COLO668 (cell line): ENCODE results near the gene CHI3L1.

ENCODE experiments used
- DNase-seq: peaks from one replicate; lab custom pipeline; 2025; ENCODE audit not compliant: unreplicated experiment; lab: John Stamatoyannopoulos, UW

Gene CHI3L1

GRCh38 chr1:203206129-203206687 lies 19.7 kb upstream of the CHI3L1 start:
- DNase-seq: no peak

DNA sequence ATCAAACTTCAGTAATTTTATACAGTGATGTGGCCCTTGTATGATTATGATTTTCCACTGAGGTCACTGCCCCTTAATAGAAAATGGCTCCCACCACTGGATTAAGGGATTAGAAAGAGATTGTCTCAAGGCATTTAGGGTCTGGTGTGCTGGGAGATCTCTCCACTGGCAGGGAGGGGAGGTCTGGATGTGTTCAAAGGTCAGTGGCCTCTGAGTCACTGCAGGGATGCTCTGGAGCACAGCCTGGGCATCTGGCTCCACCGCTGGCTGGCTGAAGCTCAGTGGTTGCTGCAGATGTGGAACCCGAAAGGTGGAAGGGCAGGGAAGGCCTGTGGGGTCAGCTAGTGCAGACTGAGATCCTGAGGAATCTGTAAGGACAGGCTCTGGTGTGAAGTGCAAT lies 18.3 kb upstream of the CHI3L1 start:
- DNase-seq: no peak

DNA sequence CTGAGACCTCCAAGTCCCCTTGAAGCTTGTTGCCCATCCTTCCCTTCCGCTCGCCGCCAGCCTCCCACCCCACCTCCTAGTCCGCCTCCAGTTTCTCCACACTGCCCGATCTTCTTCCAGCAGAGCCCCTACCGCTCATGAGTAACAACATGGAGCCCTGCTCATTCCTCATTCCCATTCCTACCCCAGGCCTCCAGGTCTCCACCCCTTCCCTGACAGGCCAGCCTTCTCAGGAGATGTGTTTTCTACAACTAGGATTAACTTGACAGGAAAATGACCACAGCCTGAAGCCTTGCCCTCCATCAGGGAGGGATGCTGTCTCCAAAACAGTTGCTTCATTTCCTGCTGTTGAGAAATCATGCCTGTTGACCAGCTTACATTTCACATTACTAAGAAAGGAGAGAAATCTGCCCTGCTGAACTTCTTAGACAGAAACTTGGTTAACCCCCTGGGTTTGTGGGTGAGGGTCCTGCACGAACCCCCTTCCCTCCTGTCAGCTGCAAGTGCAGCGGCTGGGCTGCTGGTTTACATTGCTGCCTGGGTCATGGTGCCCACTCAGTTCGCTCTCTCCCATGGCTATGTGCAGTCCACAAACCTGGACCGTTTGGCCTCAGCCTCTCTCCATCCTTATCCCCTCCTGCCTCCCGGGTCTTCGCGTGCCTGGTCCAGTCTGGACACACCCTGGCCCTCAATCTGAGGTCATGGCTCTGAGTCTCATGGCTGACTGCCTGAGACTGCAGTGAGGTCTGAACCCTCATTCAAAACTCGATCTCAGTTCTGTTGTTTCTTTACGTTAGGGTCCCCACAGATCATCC lies 16.1 kb upstream of the CHI3L1 start:
- no peak for DNase-seq

DNA sequence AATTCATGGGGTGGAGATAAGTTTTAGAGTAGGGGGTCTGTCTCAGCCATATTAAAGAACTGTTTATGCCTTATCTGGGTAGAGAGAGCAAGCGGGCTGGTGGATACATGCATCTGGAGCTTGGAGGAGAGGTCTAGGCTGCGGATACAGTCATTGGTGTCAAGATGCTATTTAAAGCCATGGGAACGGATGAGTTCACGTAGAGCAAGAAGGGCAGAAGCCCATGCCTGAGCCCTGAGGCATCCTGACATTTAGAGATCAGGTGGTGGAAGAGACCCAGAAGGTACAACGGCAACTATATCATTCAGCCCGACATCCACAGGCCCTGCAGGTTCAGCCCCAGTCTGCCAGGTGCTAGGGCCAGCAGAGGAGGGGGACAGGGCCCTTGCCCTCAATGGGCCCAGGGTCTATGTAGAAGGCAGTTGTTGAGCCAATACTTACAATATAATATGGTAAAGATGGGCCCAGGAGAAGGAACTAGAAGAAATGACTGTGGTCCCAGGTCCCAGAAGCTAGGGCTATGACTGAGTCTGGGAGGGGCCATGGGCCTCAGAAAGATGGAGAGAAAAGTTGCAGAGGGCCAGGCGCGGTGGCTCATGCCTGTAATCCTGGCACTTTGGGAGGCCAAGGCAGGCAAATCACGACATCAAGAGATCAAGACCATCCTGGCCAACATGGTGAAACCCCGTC lies 15.2 kb upstream of the CHI3L1 start:
- DNase-seq: no peak

GRCh38 chr1:203200916-203201315 lies 14.4 kb upstream of the CHI3L1 start:
- no peak for DNase-seq

DNA sequence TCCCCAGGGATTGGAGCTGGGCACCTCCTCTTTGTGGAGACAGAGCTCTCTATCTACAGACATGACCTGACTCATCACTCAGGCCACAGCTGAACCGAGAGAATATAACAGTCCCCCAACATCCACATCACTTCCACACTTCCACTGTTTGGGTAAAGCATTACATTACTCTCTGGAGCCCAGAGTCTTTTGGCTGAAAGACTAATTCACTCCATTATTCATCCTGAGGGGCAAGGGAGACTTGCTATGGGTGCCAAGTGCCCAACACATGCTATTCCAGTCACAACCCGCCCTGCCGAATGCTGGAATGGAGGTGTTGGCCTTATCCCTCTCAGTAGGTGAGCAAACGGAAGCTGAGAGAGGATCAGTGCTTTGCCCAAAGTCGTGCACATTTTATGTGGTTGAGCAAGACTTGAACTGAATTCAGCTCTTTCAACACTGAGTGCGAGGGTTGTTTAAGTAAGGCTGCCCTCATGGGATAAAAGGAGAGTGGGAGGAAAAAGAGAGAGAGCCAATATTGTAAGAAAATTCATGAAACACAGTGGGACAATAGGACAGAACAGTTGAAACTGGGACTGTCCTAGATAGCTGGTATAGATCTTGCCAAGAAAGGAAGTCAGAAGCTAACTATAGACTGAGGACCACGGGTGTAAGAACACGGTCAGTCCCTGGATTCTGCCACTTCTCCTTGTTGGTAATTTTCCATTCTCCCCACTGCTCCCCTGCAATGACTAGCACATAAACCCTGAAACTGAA lies 13.5 kb upstream of the CHI3L1 start:
- DNase-seq: no peak

- DNase-seq: no peak
Observed at GRCh38 chr1:203199481-203199815, 12.9 kb upstream of the CHI3L1 start.

GRCh38 chr1:203199002-203199401 lies 12.5 kb upstream of the CHI3L1 start:
- no peak for DNase-seq

GRCh38 chr1:203197625-203198024 lies 11.1 kb upstream of the CHI3L1 start:
- no peak for DNase-seq

GRCh38 chr1:203196371-203196770 lies 9.9 kb upstream of the CHI3L1 start:
- DNase-seq: no peak

DNA sequence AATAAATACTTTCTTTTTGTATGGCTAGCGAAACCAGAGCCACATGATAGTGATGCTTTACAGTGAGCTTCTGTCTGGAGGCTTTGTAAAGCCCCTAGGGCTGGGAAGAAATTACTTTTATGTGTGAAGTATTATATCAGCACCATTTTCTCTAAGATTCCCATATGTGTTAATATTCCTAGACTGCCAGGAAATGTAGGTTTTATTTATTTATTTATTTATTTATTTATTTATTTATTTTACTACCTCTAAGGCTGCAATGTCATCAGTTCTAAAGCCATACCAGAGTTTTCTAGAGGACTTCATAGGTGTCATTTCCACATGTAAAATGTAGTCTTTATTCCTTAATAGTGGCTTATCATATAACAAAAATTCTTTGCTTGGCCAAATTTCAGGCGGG lies 4.4 kb upstream of the CHI3L1 start:
- DNase-seq: no peak

GRCh38 chr1:203189951-203190352 lies 3.4 kb upstream of the CHI3L1 start:
- DNase-seq: no peak

- no peak for DNase-seq
Observed at GRCh38 chr1:203188686-203189232, 2.3 kb upstream of the CHI3L1 start.

- no peak for DNase-seq
Observed at GRCh38 chr1:203187689-203188264, 1.3 kb upstream of the CHI3L1 start.

GRCh38 chr1:203187304-203187685 lies 791 bp upstream of the CHI3L1 start:
- DNase-seq: no peak

GRCh38 chr1:203186091-203186445 lies 436 bp downstream of the CHI3L1 start:
- DNase-seq: no peak

DNA sequence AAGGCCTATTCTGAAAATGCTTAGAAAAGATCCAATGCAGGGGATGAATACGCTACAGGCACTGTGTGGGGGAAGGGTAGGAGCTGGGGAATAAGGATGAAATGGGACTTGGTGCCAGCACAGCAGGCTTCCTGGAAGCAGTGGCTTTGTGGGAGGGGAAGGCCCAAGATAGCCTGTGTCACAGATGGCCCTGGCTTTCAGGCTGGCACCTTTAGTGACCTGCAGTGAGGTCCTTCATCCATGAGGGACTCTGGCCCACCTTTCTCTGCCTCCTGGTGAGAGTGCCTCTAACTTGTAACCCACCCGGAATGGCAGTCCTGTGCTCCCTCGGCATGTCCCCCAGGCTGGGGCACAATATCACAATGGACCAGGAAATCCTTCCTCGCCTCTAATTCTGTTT lies 919 bp downstream of the CHI3L1 start:
- no peak for DNase-seq

DNA sequence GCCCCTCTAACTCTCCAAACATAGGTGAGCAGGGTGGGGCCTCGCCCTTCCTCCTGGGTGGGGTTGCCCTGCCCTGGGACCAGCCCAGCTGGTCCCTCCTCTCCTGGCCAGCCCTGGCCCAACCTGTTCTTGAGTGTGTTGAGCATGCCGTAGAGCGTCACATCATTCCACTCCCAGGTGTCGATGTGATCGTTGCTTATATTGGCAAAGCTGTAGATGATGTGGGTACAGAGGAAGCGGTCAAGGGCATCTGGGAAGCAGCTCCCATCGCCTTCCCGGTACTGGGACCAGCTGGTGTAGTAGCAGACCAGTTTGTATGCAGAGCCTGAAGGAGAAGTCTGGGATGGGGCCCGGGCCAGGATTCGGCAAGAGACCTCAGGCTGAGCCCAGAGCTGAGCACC lies 1.4 kb downstream of the CHI3L1 start:
- no peak for DNase-seq

DNA sequence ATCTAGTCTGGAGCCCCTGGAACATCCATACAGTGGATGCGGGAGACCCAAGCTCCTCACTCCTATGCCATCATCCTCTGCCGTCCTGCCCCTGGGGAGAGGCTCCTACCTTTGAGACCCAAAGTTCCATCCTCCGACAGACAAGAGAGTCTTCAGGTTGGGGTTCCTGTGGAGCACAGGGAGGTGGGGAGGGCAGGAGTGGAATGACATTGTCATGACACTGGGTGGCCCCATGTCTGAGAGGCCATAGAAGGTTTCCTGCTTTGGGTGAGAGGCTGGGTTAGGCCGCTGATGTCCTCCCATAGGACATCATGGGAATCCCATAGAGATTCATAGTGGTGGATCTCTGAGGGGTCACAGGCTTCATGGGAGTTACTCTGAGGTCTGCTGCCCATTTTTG lies 2.0 kb downstream of the CHI3L1 start:
- DNase-seq: no peak

DNA sequence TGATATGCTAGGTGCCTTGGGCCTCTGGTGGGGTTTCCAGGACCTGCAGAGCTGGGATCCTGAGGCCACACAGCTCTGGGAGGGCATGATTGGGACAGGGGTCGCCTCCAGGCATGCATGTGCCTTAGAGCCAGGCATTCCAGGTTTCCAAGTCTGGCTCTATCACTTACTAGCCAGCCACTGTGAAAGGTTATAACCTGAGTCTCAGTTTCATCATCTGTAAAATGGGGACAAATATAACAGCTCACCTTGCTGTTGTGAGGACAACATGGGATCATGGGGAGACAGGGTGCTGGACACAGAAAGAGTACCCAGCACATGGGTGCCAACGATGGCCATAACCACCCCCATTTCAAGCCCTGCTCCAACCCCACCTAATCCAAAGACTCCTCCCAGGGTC lies 2.7 kb downstream of the CHI3L1 start:
- no peak for DNase-seq

GRCh38 chr1:203182387-203182953 lies 4.0 kb downstream of the CHI3L1 start:
- DNase-seq: no peak
